Measurements from ENCODE around the gene LPO. TPM values are rescaled to one million over a fixed set of nuclear protein-coding genes. Genes with fewer than 3 reads are reported as not detected.

The LPO gene
- polyA plus RNA-seq, 2 donors: not detected

DNA sequence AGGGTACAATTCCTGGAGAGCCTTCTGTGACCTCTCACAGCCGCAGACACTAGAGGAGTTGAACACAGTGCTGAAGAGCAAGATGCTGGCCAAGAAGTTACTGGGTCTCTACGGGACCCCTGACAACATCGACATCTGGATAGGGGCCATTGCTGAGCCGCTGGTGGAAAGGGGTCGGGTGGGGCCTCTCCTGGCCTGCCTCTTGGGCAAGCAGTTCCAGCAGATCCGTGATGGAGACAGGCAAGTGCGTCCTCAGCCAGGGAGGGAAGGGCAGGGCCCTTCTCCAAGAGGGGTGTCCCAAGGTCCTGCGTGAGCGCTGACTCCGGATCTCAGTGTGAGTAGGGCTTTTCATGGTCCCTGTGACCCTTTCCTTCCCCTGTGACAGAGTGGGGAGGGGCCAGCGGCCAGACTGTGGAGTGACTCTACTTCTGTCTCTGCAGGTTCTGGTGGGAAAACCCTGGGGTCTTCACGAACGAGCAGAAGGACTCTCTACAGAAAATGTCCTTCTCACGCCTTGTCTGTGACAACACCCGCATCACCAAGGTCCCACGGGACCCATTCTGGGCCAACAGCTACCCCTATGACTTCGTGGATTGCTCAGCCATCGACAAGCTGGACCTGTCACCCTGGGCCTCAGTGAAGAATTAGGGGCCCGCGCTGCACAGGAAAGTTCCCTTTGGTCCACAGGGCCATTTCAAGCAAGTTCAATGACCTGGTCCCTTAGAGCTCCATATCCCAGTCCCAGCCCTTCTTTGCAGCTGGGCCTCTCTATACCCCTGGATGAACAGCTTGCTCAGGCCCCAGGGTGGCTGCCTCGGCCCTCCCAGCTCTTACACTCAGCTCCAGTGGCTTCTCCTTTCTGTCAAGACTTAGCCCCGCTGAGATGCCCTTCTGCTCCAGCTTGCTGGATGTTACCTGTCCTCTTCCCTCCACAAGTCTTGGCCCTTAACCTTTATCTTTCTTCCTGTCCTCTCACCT lies 29.3 kb downstream of the LPO start:
- no peaks in the 10 kb centered on the region for H3K4me1 ChIP-seq (ENCODE audit: control insufficient read depth in 2 of 2, insufficient read depth in 2 of 2, low read length in 1 of 2)
- no peaks in the 10 kb centered on the region for H3K36me3 ChIP-seq (ENCODE audit: control insufficient read depth in 2 of 2, insufficient read depth in 2 of 2, low read length in 1 of 2)
- 83 to 84% methylated on average over 22 of the region's 22 CpGs for WGBS, 2 donors
- no peaks in the 10 kb centered on the region for H3K27me3 ChIP-seq (ENCODE audit: control insufficient read depth in 1 of 2, insufficient read depth in 2 of 2, low read length in 2 of 2)
- H3K4me3 ChIP-seq (ENCODE audit: low read depth in 1 of 2, low read length in 2 of 2): no peak overlapping the region
- H3K27ac ChIP-seq (ENCODE audit: low read depth in 2 of 2, low read length in 1 of 2): no peak overlapping the region
- H3K9me3 ChIP-seq (ENCODE audit: control insufficient read depth in 2 of 2, insufficient read depth in 1 of 2, low read depth in 1 of 2, low read length in 1 of 2): no peaks in the 10 kb centered on the region

DNA sequence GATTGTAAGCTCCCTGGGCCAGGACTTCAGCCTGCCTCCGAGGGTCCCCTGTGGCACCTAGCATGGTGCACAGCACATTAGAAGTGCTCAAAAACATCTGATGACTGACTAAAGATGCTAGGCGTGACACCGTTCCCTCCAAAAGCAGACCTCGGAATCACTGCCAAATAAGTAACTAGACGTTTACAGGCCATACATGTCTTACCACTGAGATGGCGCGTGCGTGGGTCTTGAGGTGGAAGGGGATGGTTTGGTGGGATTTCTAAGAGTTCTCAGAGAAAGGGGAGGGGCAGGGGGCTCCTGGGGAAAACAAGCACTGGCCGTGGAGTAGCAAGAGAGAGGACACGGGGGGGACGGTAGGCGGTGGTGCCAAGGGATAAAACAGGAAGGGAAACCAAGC lies 29.9 kb downstream of the LPO start:
- H3K27ac ChIP-seq (ENCODE audit: low read depth in 2 of 2, low read length in 1 of 2): no peak overlapping the region
- no peaks in the 10 kb centered on the region for H3K27me3 ChIP-seq (ENCODE audit: control insufficient read depth in 1 of 2, insufficient read depth in 2 of 2, low read length in 2 of 2)
- 85 to 86% methylated on average over 12 of the region's 12 CpGs for WGBS, 2 donors
- H3K36me3 ChIP-seq (ENCODE audit: control insufficient read depth in 2 of 2, insufficient read depth in 2 of 2, low read length in 1 of 2): no peaks in the 10 kb centered on the region
- H3K4me1 ChIP-seq (ENCODE audit: control insufficient read depth in 2 of 2, insufficient read depth in 2 of 2, low read length in 1 of 2): no peaks in the 10 kb centered on the region
- no peaks in the 10 kb centered on the region for H3K9me3 ChIP-seq (ENCODE audit: control insufficient read depth in 2 of 2, insufficient read depth in 1 of 2, low read depth in 1 of 2, low read length in 1 of 2)
- no peak overlapping the region for H3K4me3 ChIP-seq (ENCODE audit: low read depth in 1 of 2, low read length in 2 of 2)

DNA sequence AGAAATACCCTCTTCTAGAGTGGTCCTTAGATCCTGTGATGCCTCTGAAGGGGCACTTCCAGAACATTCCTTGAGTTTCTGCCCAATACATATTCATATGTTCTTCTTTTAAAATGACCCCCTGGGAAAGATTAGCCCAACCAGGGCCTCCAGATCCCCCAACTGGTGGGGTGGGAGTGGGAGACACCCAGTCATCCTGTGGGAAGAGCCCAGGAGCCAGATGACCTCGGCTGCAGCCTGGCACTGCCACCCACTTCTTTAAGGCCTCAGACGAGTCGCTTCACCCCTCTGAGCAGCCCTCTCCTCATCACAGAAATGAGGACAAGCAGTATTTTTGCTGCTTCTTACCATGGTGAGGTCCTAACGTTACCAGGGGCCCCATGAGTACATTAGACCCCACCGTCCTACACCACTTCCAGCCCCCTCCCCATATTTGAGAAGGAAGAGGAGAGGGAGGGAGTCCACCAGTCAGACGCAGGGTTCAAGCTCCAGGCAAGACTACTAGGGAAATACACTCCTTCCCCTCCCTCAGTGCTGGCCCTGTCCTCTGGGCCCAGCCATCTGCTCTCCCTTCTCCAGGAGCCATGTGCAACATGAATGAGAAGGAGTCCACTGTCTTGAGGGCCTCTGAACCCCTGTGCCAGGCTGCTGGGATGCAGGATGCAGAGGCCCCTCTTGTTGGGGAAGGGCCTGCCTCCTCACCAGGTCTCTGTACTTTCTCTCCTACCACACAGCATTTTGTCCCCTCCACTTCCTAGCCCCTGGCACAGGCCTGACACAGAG lies 30.6 kb downstream of the LPO start:
- no peaks in the 10 kb centered on the region for H3K9me3 ChIP-seq (ENCODE audit: control insufficient read depth in 2 of 2, insufficient read depth in 1 of 2, low read depth in 1 of 2, low read length in 1 of 2)
- H3K27ac ChIP-seq (ENCODE audit: low read depth in 2 of 2, low read length in 1 of 2): no peak overlapping the region
- 76 to 81% methylated on average over 6 of the region's 6 CpGs for WGBS, 2 donors
- H3K4me3 ChIP-seq (ENCODE audit: low read depth in 1 of 2, low read length in 2 of 2): no peak overlapping the region
- no peaks in the 10 kb centered on the region for H3K36me3 ChIP-seq (ENCODE audit: control insufficient read depth in 2 of 2, insufficient read depth in 2 of 2, low read length in 1 of 2)
- no peaks in the 10 kb centered on the region for H3K4me1 ChIP-seq (ENCODE audit: control insufficient read depth in 2 of 2, insufficient read depth in 2 of 2, low read length in 1 of 2)
- no peaks in the 10 kb centered on the region for H3K27me3 ChIP-seq (ENCODE audit: control insufficient read depth in 1 of 2, insufficient read depth in 2 of 2, low read length in 2 of 2)

DNA sequence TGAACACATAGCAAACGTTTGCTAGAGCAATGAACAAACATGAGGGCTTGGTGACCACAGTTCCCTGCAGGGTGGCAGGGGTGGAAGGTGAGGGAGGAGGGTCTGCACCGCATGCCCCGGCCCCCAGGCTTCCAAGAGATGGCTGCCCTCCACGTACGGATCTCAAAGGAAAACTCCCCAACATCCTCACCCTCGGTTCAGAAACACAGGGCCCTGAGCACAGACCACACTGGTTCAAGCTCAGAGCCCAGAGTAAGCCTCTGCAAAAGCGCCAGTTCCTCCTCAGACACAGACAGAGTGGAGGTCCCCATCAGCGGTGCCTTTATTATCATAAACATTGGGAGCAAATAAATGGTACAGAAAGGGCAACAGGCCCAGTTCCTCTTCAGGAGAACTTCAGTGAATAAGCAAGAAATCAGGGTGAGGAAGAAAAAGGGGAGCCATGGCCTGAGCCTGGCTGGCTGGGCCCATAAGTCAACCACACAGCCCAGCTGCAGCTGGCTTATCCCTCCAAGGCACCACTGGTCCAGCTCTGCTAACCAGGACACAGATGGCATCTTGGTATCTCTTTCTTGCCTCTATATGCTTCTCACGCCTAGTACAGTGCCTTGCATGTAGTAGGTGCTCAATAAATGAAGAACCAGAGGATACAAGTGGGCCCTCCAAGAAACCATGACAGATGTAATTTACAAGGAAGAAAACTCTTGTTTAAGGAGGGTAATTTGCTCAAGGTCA lies 31.3 kb downstream of the LPO start:
- no peak overlapping the region for H3K4me3 ChIP-seq (ENCODE audit: low read depth in 1 of 2, low read length in 2 of 2)
- no peaks in the 10 kb centered on the region for H3K4me1 ChIP-seq (ENCODE audit: control insufficient read depth in 2 of 2, insufficient read depth in 2 of 2, low read length in 1 of 2)
- no peaks in the 10 kb centered on the region for H3K27me3 ChIP-seq (ENCODE audit: control insufficient read depth in 1 of 2, insufficient read depth in 2 of 2, low read length in 2 of 2)
- no peak overlapping the region for H3K27ac ChIP-seq (ENCODE audit: low read depth in 2 of 2, low read length in 1 of 2)
- no peaks in the 10 kb centered on the region for H3K36me3 ChIP-seq (ENCODE audit: control insufficient read depth in 2 of 2, insufficient read depth in 2 of 2, low read length in 1 of 2)
- 82 to 83% methylated on average over 9 of the region's 9 CpGs for WGBS, 2 donors
- no peaks in the 10 kb centered on the region for H3K9me3 ChIP-seq (ENCODE audit: control insufficient read depth in 2 of 2, insufficient read depth in 1 of 2, low read depth in 1 of 2, low read length in 1 of 2)

DNA sequence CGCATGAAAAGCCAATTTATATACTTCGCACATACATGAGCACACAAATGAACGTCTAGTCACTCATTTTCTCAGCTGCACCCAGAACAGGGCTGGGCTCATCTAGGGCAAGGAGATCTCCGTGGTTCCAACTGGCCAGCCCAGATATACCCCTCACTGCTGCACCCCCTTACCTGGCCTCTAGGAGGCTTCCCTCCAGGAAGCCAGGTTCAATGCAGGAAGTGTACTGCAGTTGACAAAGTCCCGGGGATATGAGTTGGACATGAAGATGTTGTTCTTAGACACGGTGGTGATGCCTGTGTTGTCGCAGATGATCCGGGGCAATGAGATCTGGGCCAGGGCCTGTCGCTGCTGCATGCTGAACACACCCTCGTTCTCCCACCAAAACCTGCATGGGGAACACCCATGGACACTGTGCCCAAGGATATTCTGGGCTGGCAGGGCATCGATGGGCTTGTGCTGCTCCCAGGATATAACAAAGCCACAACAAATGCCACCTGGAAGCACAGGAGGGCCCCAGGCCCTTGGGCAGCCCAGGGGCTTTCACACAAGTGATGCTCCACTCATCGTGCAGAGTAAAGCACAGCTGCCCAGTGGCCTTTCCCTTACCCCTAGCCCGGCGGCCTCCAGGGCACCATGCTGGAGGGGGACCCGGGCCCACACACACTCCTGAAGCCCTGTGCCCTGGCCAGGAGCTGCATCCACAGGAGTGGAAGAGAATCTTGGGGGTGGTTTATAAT lies 32.3 kb downstream of the LPO start:
- no peaks in the 10 kb centered on the region for H3K9me3 ChIP-seq (ENCODE audit: control insufficient read depth in 2 of 2, insufficient read depth in 1 of 2, low read depth in 1 of 2, low read length in 1 of 2)
- 79 to 81% methylated on average over 15 of the region's 15 CpGs for WGBS, 2 donors
- no peaks in the 10 kb centered on the region for H3K36me3 ChIP-seq (ENCODE audit: control insufficient read depth in 2 of 2, insufficient read depth in 2 of 2, low read length in 1 of 2)
- no peak overlapping the region for H3K4me3 ChIP-seq (ENCODE audit: low read depth in 1 of 2, low read length in 2 of 2)
- H3K4me1 ChIP-seq (ENCODE audit: control insufficient read depth in 2 of 2, insufficient read depth in 2 of 2, low read length in 1 of 2): no peaks in the 10 kb centered on the region
- no peak overlapping the region for H3K27ac ChIP-seq (ENCODE audit: low read depth in 2 of 2, low read length in 1 of 2)
- H3K27me3 ChIP-seq (ENCODE audit: control insufficient read depth in 1 of 2, insufficient read depth in 2 of 2, low read length in 2 of 2): no peaks in the 10 kb centered on the region

DNA sequence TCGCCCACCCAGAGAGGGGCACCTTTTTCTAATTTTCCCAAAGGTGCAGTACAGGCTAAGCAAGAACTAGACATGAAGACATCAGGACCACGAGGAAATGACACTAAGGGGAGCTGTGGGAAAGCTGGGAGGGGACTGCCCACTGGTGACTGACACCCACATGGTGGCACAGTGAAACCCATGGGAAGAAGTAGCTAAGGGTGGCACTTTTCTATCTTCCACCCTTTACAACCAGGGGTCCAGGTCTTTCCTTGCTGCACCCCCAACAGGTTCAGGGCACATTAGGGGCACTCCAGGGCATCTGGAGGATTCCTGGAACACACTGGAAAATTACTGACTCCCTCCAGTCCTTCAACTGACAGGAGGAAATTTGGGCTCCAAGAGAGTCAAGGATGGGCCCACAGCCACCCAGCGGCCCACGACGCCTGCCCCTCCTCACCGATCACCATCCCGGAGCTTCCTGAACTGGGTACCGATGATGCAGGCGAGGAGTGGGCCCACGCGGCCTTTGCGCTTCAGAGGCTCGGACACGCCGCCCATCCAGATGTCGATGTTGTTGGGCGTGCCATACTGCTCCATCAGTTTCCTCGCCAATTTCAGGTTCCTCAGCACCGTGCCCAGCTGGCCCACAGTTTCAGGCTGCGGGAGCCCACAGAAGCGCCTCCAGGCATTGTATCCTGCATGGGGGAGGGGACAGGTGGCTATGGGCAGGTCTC lies 33.0 kb downstream of the LPO start:
- Histone ChIP-seq H3K4me1 (ENCODE audit: control insufficient read depth in 2 of 2, insufficient read depth in 2 of 2, low read length in 1 of 2) (no peaks in the 10 kb centered on the region), H3K36me3 (ENCODE audit: control insufficient read depth in 2 of 2, insufficient read depth in 2 of 2, low read length in 1 of 2) (no peaks in the 10 kb centered on the region), H3K4me3 (ENCODE audit: low read depth in 1 of 2, low read length in 2 of 2) (no peak overlapping the region), H3K27ac (ENCODE audit: low read depth in 2 of 2, low read length in 1 of 2) (no peak overlapping the region), H3K9me3 (ENCODE audit: control insufficient read depth in 2 of 2, insufficient read depth in 1 of 2, low read depth in 1 of 2, low read length in 1 of 2) (no peaks in the 10 kb centered on the region), H3K27me3 (ENCODE audit: control insufficient read depth in 1 of 2, insufficient read depth in 2 of 2, low read length in 2 of 2) (no peaks in the 10 kb centered on the region)
- 90 to 92% methylated on average over 21 of the region's 21 CpGs for WGBS, 2 donors

DNA sequence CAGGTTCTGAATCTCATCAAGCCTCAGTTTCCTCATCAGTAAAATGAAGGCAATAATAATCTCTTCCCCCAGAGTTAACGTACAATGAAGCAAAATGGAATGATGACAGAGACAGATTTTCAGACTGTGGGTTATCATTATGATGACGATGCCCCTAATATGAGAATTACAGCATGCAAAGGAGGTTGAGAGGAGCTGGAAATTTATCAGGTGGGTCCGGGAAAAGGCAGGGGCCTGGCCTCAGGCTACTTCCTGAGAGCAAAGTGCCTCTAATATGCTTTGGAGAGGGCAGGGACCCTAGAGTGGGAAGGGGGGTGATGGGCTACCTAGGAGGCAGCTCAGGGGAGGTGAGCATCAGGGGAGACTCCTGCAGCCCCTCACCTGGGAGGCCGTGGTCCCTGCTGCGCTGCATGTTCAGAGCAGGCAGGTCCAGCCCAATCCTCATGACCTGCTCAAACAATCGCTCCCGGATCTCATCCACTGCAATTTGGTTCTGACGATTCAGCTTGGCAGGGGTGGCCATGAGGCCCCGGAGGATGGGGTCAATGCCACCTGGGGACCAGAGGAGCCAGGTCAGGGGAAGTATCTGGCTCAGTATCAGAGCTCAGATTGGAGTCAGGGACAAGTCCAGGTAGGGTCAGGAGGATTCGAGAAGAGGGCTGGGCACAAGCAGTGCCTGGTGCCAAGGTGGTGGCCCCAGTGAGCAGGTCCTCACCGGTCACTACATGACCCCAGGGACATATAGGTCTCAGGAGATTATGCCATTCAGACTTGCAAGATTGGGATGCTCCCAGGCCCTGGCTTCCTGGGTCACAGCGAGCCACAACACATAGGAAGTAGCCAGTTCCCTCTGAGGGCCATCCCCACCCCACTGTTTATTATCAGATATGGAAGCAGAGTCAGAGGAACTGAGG lies 34.2 kb downstream of the LPO start:
- WGBS, 2 donors: 83 to 91% methylated on average over 12 of the region's 12 CpGs
- Histone ChIP-seq H3K9me3 (ENCODE audit: control insufficient read depth in 2 of 2, insufficient read depth in 1 of 2, low read depth in 1 of 2, low read length in 1 of 2) (no peaks in the 10 kb centered on the region), H3K4me1 (ENCODE audit: control insufficient read depth in 2 of 2, insufficient read depth in 2 of 2, low read length in 1 of 2) (no peaks in the 10 kb centered on the region), H3K4me3 (ENCODE audit: low read depth in 1 of 2, low read length in 2 of 2) (no peak overlapping the region), H3K27ac (ENCODE audit: low read depth in 2 of 2, low read length in 1 of 2) (no peak overlapping the region), H3K27me3 (ENCODE audit: control insufficient read depth in 1 of 2, insufficient read depth in 2 of 2, low read length in 2 of 2) (no peaks in the 10 kb centered on the region), H3K36me3 (ENCODE audit: control insufficient read depth in 2 of 2, insufficient read depth in 2 of 2, low read length in 1 of 2) (no peaks in the 10 kb centered on the region)

DNA sequence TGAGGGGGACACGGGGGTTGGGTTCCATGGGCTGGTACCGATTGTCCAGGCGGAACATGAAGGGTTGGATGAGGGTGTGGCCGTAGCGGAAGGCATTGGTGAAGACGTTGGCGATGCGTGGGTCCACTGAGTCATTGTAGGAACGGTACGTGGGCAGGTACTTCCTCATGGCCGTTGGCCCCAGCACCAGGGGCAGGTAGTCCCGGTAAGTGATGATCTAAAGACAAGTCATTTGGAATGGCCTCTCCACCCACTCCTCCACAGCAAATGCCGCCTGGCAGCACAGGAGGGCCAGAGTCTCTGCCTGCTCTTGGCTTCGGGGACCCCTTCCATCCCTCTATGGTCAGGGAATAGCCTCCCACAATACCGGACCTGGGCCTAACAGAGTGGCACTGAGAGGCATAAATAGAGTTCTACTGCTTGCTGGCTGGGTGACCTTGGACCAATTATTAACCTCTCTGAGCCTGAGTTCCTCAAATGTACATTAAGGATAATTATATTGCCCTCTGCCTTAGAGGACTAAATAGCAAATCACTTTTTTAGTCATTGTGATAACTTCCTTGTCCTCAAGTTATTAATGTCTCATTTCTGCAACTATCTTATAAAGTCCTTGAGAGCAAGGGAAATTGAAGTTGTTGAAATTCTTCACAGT lies 35.2 kb downstream of the LPO start:
- 72 to 76% methylated on average over 15 of the region's 15 CpGs for WGBS, 2 donors
- Histone ChIP-seq H3K36me3 (ENCODE audit: control insufficient read depth in 2 of 2, insufficient read depth in 2 of 2, low read length in 1 of 2) (no peaks in the 10 kb centered on the region), H3K27ac (ENCODE audit: low read depth in 2 of 2, low read length in 1 of 2) (no peak overlapping the region), H3K4me1 (ENCODE audit: control insufficient read depth in 2 of 2, insufficient read depth in 2 of 2, low read length in 1 of 2) (no peaks in the 10 kb centered on the region), H3K9me3 (ENCODE audit: control insufficient read depth in 2 of 2, insufficient read depth in 1 of 2, low read depth in 1 of 2, low read length in 1 of 2) (no peaks in the 10 kb centered on the region), H3K4me3 (ENCODE audit: low read depth in 1 of 2, low read length in 2 of 2) (no peak overlapping the region), H3K27me3 (ENCODE audit: control insufficient read depth in 1 of 2, insufficient read depth in 2 of 2, low read length in 2 of 2) (peaks cover 0 to 2% of the 10 kb centered on the region in 2 donors)

Measured in esophagus (tissue), 2 donors.